H1 (cell line): ENCODE results near the gene SV2B.

Experiments
- CHD1 ChIP-seq: IDR thresholded peaks from 2 replicates; pipeline ENCODE4 v1.6.1; 2012; ENCODE audit warnings: low read depth, low read length, improper control_type of control experiment
- CTCF ChIP-seq, 3 experiments: IDR thresholded peaks; 1 replicate in 2 of 3; 2 replicates in 1 of 3; pipeline versions ENCODE4 v1.5.1 to v1.6.1; 2011; ENCODE audit warnings: low read length in 3 of 3, mild to moderate bottlenecking in 3 of 3, inconsistent platforms in 2 of 3, low read depth in 1 of 3, moderate library complexity in 1 of 3; ENCODE audit not compliant: insufficient read depth in 1 of 3; ENCODE audit errors: control extremely low read depth in 1 of 3
- MAFK ChIP-seq: IDR thresholded peaks from 2 replicates; pipeline ENCODE4 v1.6.1; 2012; ENCODE audit warnings: low read depth, mild to moderate bottlenecking, improper control_type of control experiment, low read length
- NRF1 ChIP-seq: IDR thresholded peaks from 2 replicates; pipeline ENCODE4 v1.6.1; 2011; ENCODE audit warnings: mild to moderate bottlenecking, low read depth, low read length, improper control_type of control experiment
- POLR2AphosphoS5 ChIP-seq: IDR thresholded peaks from 2 replicates; pipeline ENCODE4 v1.6.1; 2011; ENCODE audit warnings: low read depth, low read length
- RFX5 ChIP-seq: IDR thresholded peaks from 2 replicates; pipeline ENCODE4 v1.6.1; 2011; ENCODE audit warnings: low read depth, low read length, improper control_type of control experiment, borderline replicate concordance
- RXRA ChIP-seq: IDR thresholded peaks from 2 replicates; pipeline ENCODE4 v1.6.1; 2011; ENCODE audit warnings: low read depth, mild to moderate bottlenecking, low read length, moderate library complexity; ENCODE audit not compliant: insufficient read depth
- SIN3A ChIP-seq, 2 experiments: IDR thresholded peaks in 1 of 2; conservative IDR thresholded peaks in 1 of 2; 2 replicates each; pipeline ENCODE4 v1.6.1; 2011 to 2012; ENCODE audit warnings: low read length in 2 of 2, improper control_type of control experiment in 1 of 2, low read depth in 1 of 2, mild to moderate bottlenecking in 1 of 2
- SRF ChIP-seq: IDR thresholded peaks from 2 replicates; pipeline ENCODE4 v1.6.1; 2011; ENCODE audit warnings: mild to moderate bottlenecking, low read depth, low read length, moderate library complexity
- SUZ12 ChIP-seq: fragments of 200-600 bp; sonication (generic); IDR thresholded peaks from 2 replicates; pipeline ENCODE4 v1.6.1; 2012; ENCODE audit warnings: mild to moderate bottlenecking, inconsistent platforms, low read length, moderate library complexity, mixed read lengths
- TEAD4 ChIP-seq: IDR thresholded peaks from 2 replicates; pipeline ENCODE4 v1.6.1; 2012; ENCODE audit warnings: low read depth, low read length, inconsistent platforms, mixed read lengths
- ZNF274 ChIP-seq: IDR thresholded peaks from 2 replicates; pipeline ENCODE4 v1.7.0; 2012; ENCODE audit warnings: low read length, borderline replicate concordance; ENCODE audit errors: extremely low read depth
- TF ChIP-seq, protein P1 (sequence below): IDR thresholded peaks from 2 replicates; pipeline ENCODE4 v1.6.1; 2012; ENCODE audit warnings: inconsistent platforms
- TF ChIP-seq, protein P2 (sequence below): IDR thresholded peaks from 2 replicates; pipeline ENCODE4 v1.6.1; 2011; ENCODE audit warnings: low read depth, mild to moderate bottlenecking, low read length; ENCODE audit not compliant: insufficient read depth

GRCh38 chr15:91067036-91067435 is 33.0 kb upstream of the SV2B start:
- TF ChIP-seq RFX5 (no peak), TEAD4 (no peak), CTCF (IDR thresholded peaks at IDR 0.05; ENCODE audit: control extremely low read depth in 1 of 3, insufficient read depth in 1 of 3, low read depth in 1 of 3, low read length in 3 of 3) (no peak), SIN3A (conservative IDR thresholded peaks at IDR 0.05 in 1 of 2, IDR thresholded peaks at IDR 0.05 in 1 of 2; ENCODE audit: low read depth in 1 of 2, low read length in 2 of 2) (no peak), ZNF274 (no peak), RXRA (no peak), POLR2AphosphoS5 (no peak), SRF (no peak), CHD1 (no peak), NRF1 (no peak), MAFK (no peak), SUZ12 (no peak)
- TF ChIP-seq, protein P1, sequence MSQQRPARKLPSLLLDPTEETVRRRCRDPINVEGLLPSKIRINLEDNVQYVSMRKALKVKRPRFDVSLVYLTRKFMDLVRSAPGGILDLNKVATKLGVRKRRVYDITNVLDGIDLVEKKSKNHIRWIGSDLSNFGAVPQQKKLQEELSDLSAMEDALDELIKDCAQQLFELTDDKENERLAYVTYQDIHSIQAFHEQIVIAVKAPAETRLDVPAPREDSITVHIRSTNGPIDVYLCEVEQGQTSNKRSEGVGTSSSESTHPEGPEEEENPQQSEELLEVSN, result no peak
- TF ChIP-seq, protein P2, sequence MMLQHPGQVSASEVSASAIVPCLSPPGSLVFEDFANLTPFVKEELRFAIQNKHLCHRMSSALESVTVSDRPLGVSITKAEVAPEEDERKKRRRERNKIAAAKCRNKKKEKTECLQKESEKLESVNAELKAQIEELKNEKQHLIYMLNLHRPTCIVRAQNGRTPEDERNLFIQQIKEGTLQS, result no peak
